ENCODE results near the gene BBOF1. TPM values are rescaled to one million over a fixed set of nuclear protein-coding genes. Genes with fewer than 3 reads are reported as not detected.

Gene BBOF1
- total RNA-seq, 4 donors from 2014 or later: 3.7 to 22.8 (median 6.2) TPM

DNA sequence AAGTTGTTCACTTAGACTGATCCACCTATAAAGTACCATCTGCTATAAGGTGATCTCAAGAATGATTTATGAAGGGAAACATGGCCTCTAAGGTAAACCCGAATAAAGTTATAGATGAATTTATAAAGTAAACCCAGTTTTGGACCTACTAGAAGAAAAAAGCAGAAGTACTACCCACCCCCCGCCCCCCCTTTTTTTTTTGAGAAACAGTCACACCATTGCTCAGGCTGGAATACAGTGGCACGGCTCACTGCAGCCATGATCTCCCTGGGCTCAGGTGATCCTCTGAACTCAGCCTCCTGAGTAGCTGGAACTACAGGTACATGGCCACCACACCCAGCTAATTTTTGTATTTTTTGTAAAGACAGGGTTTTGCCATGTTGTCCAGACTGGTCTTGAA, 4.0 kb upstream of the BBOF1 start:
- Histone ChIP-seq H3K27ac (no peak overlapping the region), H3K4me3 (no peak overlapping the region), H3K27me3 (no peaks in the 10 kb centered on the region), H3K9me3 (no peaks in the 10 kb centered on the region), H3K4me1 (peaks cover 0 to 17% (median 6%) of the 10 kb centered on the region in 4 donors), H3K36me3 (peaks cover 0 to 44% (median 0%) of the 10 kb centered on the region in 3 donors)
- 78 to 82% methylated on average over 3 of the region's 3 CpGs for WGBS, 2 donors
- TF ChIP-seq, protein P1, sequence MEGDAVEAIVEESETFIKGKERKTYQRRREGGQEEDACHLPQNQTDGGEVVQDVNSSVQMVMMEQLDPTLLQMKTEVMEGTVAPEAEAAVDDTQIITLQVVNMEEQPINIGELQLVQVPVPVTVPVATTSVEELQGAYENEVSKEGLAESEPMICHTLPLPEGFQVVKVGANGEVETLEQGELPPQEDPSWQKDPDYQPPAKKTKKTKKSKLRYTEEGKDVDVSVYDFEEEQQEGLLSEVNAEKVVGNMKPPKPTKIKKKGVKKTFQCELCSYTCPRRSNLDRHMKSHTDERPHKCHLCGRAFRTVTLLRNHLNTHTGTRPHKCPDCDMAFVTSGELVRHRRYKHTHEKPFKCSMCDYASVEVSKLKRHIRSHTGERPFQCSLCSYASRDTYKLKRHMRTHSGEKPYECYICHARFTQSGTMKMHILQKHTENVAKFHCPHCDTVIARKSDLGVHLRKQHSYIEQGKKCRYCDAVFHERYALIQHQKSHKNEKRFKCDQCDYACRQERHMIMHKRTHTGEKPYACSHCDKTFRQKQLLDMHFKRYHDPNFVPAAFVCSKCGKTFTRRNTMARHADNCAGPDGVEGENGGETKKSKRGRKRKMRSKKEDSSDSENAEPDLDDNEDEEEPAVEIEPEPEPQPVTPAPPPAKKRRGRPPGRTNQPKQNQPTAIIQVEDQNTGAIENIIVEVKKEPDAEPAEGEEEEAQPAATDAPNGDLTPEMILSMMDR (IDR thresholded peaks at IDR 0.05): no peak
- TF ChIP-seq EP300 (IDR thresholded peaks at IDR 0.05) (no peak), POLR2A (IDR thresholded peaks at IDR 0.05) (no peak)
- no peak for DNase-seq (ENCODE audit: low spot score in 2 of 2)

DNA sequence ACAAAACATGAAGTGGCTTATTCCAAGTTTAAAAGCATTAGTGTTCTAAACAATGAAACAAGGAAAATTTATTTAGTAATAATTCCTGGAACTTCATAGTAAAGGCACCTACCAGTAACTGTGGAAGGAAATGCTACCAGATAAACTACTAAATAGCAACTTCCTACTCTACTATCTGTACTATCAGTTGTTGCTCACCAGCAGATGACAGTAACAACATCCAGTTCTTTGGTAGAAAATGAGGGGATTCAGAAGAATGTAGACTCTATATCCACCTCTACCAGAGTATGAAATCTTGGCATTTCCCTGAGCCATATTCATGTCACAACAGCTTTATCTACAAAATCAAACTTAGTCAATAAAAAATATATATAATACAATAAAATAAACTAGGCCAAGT, 3.2 kb upstream of the BBOF1 start:
- H3K4me1 ChIP-seq: peaks cover 0 to 20% (median 6%) of the 10 kb centered on the region in 4 donors
- no peak for TF ChIP-seq POLR2A (IDR thresholded peaks at IDR 0.05)
- TF ChIP-seq, protein P1 (IDR thresholded peaks at IDR 0.05): no peak
- TF ChIP-seq EP300 (IDR thresholded peaks at IDR 0.05): no peak
- H3K9me3 ChIP-seq: no peaks in the 10 kb centered on the region
- H3K27ac ChIP-seq: no peak overlapping the region
- no peak overlapping the region for H3K4me3 ChIP-seq
- no peak for DNase-seq (ENCODE audit: low spot score in 2 of 2)
- H3K27me3 ChIP-seq: no peaks in the 10 kb centered on the region
- peaks cover 0 to 36% (median 0%) of the 10 kb centered on the region in 3 donors for H3K36me3 ChIP-seq

DNA sequence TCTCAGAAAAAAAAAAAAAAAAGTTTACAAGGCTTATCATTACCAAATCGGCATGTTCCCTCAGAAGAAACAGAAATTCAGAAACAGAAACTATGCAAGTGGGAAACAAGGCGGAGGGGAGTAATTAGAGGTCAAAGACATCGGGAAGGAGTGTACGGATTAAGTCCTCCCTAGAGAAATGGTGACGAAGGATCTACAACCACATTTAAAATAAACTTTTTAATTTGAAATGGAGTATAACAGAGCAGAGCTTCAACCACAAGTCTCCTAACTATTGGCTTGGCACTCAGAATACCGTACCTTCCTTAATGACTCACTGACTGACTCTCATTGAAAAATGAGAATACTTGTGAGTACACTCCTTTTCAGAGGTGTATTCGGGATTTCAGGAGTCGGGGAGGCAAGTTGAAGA, 969 bp upstream of the BBOF1 start:
- TF ChIP-seq POLR2A (IDR thresholded peaks at IDR 0.05): no peak
- no peak for TF ChIP-seq EP300 (IDR thresholded peaks at IDR 0.05)
- TF ChIP-seq, protein P1 (IDR thresholded peaks at IDR 0.05): no peak
- WGBS, 2 donors: 2 to 3% methylated on average over 8 of the region's 8 CpGs
- Histone ChIP-seq H3K4me3 (peak overlapping the region; percentile 73 to 99 (median 86)), H3K27me3 (no peaks in the 10 kb centered on the region), H3K36me3 (peaks cover 0 to 16% (median 0%) of the 10 kb centered on the region in 3 donors), H3K4me1 (peaks cover 0 to 20% (median 6%) of the 10 kb centered on the region in 4 donors), H3K9me3 (no peaks in the 10 kb centered on the region), H3K27ac (peak overlapping the region; percentile 89 to 100 (median 96))
- no peak for DNase-seq (ENCODE audit: low spot score in 2 of 2)

DNA sequence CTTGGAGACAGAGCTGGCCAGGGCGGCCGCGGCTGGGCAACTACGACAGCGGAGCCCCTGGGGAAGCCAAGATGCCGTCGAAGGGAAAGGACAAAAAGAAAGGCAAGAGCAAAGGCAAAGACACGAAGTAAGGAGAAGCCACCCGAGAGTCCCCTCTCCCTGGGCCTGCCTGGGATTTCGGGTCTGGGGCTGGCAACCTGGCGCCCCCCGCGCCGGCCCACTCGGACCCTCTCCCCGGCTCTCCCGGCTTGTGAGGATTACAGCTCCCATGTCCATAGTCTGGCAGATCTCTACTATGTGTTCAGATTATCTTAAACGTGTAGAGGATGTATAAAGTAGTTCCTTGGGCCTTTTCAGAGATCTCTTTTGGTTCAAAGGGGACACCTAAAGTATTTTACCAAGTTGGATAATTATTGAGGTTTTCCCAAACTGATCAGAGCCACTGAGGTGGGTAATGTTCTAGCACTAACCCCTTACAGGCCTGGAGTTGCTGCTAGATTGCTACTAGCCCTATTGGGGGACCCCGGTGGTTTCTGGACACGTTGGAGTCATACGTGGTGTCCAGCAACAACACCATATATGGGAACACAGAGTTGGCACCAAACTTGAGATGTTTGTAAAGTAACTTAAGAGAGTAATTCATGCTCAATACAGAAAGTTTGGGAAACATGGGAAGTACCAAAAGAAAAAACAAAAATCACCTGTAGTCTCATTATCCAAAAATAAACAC, 424 bp downstream of the BBOF1 start:
- H3K27me3 ChIP-seq: no peaks in the 10 kb centered on the region
- no peaks in the 10 kb centered on the region for H3K9me3 ChIP-seq
- 2 to 3% methylated on average over 21 of the region's 21 CpGs for WGBS, 2 donors
- TF ChIP-seq EP300 (IDR thresholded peaks at IDR 0.05): no peak
- peak in 1 of 2 donors; percentile 16 for TF ChIP-seq POLR2A (IDR thresholded peaks at IDR 0.05)
- TF ChIP-seq, protein P1 (IDR thresholded peaks at IDR 0.05): no peak
- H3K4me1 ChIP-seq: peaks cover 0 to 20% (median 6%) of the 10 kb centered on the region in 4 donors
- peaks cover 0 to 5% (median 0%) of the 10 kb centered on the region in 3 donors for H3K36me3 ChIP-seq
- peak overlapping the region; percentile 73 to 97 (median 76) for H3K4me3 ChIP-seq
- H3K27ac ChIP-seq: peak overlapping the region; percentile 89 to 99 (median 95)
- peak in 1 of 2 donors; percentile 6 for DNase-seq (ENCODE audit: low spot score in 2 of 2)

DNA sequence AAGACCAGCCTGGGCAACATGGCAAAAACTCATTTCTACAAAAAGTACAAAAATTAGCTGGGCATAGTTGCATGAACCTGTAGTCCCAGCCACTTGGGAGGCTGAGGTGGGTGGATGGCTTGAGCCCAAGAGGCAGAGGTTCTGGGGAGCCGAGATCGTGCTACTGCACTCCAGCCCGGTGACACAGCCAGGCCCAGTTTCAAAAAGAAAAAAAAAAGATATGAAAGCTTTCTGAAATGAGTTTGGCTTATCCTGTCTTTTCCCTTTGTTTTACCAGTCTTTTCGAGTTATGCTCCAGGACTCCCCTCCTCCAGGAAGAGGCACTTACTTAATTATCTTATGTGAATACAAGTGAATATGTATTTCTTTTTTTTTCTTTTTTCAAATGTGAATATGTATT, 3.2 kb downstream of the BBOF1 start:
- Histone ChIP-seq H3K4me1 (peaks cover 0 to 20% (median 6%) of the 10 kb centered on the region in 4 donors), H3K4me3 (no peak overlapping the region), H3K27me3 (no peaks in the 10 kb centered on the region), H3K36me3 (no peaks in the 10 kb centered on the region), H3K27ac (no peak overlapping the region), H3K9me3 (no peaks in the 10 kb centered on the region)
- DNase-seq (ENCODE audit: low spot score in 2 of 2): no peak
- TF ChIP-seq EP300 (IDR thresholded peaks at IDR 0.05) (no peak), POLR2A (IDR thresholded peaks at IDR 0.05) (no peak)
- TF ChIP-seq, protein P1 (IDR thresholded peaks at IDR 0.05): no peak
- WGBS, 2 donors: 69 to 77% methylated on average over 4 of the region's 4 CpGs

Data from tibial nerve (tissue), 4 donors.